ENCODE results near the gene FGF2. TPM values are rescaled to one million over a fixed set of nuclear protein-coding genes. Genes with fewer than 3 reads are reported as not detected.

The FGF2 gene
- total RNA-seq, 1 experiment from 2014 or later = 99.0 TPM

DNA sequence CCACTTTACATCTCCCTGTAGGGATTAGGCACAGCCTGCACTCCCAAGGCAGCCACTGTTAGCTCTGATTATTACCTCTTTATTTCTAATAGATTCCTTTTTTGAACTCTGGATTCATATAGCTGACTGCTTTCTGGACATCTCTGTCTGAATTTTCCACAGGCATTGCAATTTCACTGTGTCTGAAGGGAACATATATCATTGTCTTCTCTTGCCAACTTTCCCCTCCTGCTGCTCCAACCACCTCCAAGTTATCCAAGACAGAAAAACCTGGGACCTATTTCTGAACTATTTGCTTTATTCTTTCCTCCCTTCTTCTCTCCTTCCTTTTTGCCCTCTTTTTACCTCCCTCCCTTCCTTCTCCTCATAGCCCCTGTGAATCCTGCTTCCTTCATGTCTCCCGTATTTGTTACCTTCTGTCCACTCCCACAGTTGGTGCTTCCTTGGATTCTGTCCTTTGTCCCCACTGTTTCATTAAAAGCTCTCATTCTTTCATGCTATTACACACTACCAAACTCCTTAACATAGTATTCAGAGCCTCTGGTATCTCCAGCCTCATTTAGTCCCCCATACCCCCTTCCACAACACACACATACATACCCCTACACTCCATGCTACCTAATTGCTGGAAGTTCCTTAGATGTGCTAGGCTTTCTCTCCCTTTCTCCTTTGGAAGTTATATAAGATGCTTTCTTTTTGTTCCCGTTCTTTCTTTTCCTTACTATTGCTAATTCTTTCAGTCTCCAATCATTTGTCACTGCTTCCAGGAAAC is 34.7 kb downstream of the FGF2 start:
- no peak for DNase-seq
- no peak overlapping the region for H3T11ph ChIP-seq (ENCODE audit: low read length)
- peaks cover 0 to 16% (median 10%) of the 10 kb centered on the region in 3 experiments; a peak in 3 of 7 replicates for H3K36me3 Mint-ChIP-seq (ENCODE audit: insufficient read depth in 1 of 3, low read depth in 3 of 3)
- H3K27me3 ChIP-seq (ENCODE audit: insufficient read depth, low read length) = no peaks in the 10 kb centered on the region
- no peak overlapping the region for H3K4ac ChIP-seq (ENCODE audit: low read depth, low read length)
- no peak overlapping the region for H3K4me3 Mint-ChIP-seq
- H3K18ac ChIP-seq (ENCODE audit: insufficient read length, low read depth, low read length) = no peak overlapping the region
- no peak overlapping the region for H2BK20ac ChIP-seq (ENCODE audit: low read depth, low read length, poor library complexity, severe bottlenecking)
- H2AK5ac ChIP-seq (ENCODE audit: insufficient read length, low read length) = no peak overlapping the region
- H2BK5ac ChIP-seq (ENCODE audit: insufficient read length, low read length) = no peak overlapping the region
- peaks cover 56% of the 10 kb centered on the region for H3K79me2 ChIP-seq (ENCODE audit: insufficient read depth, low read length)
- no peak overlapping the region for H2BK120ac ChIP-seq (ENCODE audit: low read depth, low read length, poor library complexity, severe bottlenecking)
- H2AFZ ChIP-seq (ENCODE audit: low read length) = no peak overlapping the region
- no peak overlapping the region for H3K14ac ChIP-seq (ENCODE audit: insufficient read depth, low read length)
- no CpG with 5 or more reads among the region's 2 CpGs for WGBS (ENCODE audit: extremely low coverage, insufficient read length, low lambda C conversion rate)
- H3K27me3 Mint-ChIP-seq (ENCODE audit: low read depth) = no peaks in the 10 kb centered on the region
- no peak overlapping the region for H3K27ac ChIP-seq (ENCODE audit: insufficient read length, low read depth, low read length)
- peaks cover 10% of the 10 kb centered on the region for H3K4me1 ChIP-seq (ENCODE audit: insufficient read depth, low read length)
- H2BK15ac ChIP-seq (ENCODE audit: low read depth, low read length) = no peak overlapping the region
- H3K23ac ChIP-seq (ENCODE audit: insufficient read length, low read depth, low read length) = no peak overlapping the region
- H4K20me1 ChIP-seq (ENCODE audit: control insufficient read depth, insufficient read depth, insufficient read length) = no peaks in the 10 kb centered on the region
- no peak overlapping the region for H4K8ac ChIP-seq (replicated peaks; ENCODE audit: insufficient read length, low read depth, low read length)
- H3K56ac ChIP-seq (ENCODE audit: insufficient read length, low read depth, low read length) = no peak overlapping the region
- no peak overlapping the region for H3K4me2 ChIP-seq (ENCODE audit: insufficient read depth, insufficient read length, low read length)
- peak overlapping the region; percentile 27 to 73 (median 55) for H3K27ac Mint-ChIP-seq
- H3K4me1 Mint-ChIP-seq = peaks cover 55 to 59% of the 10 kb centered on the region in 2 experiments
- no peak overlapping the region for H2BK12ac ChIP-seq (ENCODE audit: insufficient read length, low read depth, low read length)
- no peak overlapping the region for H4K91ac ChIP-seq (ENCODE audit: insufficient read length, low read depth, low read length)
- H3K9me3 ChIP-seq (ENCODE audit: control insufficient read depth, low read depth, low read length) = no peaks in the 10 kb centered on the region
- H3K9me3 Mint-ChIP-seq = no peaks in the 10 kb centered on the region
- H4K5ac ChIP-seq (ENCODE audit: insufficient read length, low read depth, low read length) = no peak overlapping the region
- no peaks in the 10 kb centered on the region for H3K23me2 ChIP-seq (ENCODE audit: insufficient read length, low read depth, low read length, poor library complexity, severe bottlenecking)
- peaks cover 2% of the 10 kb centered on the region for H3K79me1 ChIP-seq (ENCODE audit: insufficient read depth, low read depth, low read length, poor library complexity, severe bottlenecking)
- TF ChIP-seq, protein P1, sequence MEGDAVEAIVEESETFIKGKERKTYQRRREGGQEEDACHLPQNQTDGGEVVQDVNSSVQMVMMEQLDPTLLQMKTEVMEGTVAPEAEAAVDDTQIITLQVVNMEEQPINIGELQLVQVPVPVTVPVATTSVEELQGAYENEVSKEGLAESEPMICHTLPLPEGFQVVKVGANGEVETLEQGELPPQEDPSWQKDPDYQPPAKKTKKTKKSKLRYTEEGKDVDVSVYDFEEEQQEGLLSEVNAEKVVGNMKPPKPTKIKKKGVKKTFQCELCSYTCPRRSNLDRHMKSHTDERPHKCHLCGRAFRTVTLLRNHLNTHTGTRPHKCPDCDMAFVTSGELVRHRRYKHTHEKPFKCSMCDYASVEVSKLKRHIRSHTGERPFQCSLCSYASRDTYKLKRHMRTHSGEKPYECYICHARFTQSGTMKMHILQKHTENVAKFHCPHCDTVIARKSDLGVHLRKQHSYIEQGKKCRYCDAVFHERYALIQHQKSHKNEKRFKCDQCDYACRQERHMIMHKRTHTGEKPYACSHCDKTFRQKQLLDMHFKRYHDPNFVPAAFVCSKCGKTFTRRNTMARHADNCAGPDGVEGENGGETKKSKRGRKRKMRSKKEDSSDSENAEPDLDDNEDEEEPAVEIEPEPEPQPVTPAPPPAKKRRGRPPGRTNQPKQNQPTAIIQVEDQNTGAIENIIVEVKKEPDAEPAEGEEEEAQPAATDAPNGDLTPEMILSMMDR (conservative IDR thresholded peaks at IDR 0.05) = no peak
- H3K9ac ChIP-seq (ENCODE audit: extremely low read depth, insufficient read length, low read length) = no peak overlapping the region

Measured in H9 (cell line).